NCI-H1930 (cell line): Measurements from ENCODE around the gene IFNGR1.
"Not testable (repeated sequence)": the region's sequence is repeated elsewhere in the genome, so short reads cannot be mapped to it uniquely, and the experiment has no call there.

Experiments
- DNase-seq, 2 experiments: peaks; one replicate each; lab custom pipeline; 2025; lab: John Stamatoyannopoulos, UW

Gene IFNGR1

DNA sequence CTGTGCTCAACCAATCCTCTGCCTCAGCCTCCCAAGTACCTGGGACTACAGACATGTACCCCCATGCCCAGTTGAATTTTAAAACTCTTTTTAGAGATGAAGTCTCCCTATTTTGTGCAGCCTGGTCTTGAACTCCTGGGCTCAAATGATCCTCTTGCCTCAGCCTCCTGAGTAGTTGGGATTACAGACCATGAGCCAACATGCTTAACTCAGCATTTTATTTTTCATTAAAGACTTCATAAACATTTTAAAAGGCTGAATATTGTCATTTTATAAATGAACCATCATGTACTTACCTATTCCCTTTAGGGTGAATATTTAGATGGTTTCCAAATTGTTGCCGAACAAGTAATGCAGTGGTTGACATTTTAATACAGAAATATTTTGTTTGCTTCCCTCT is 16.5 kb upstream of the IFNGR1 start:
- DNase-seq, result no peak

DNA sequence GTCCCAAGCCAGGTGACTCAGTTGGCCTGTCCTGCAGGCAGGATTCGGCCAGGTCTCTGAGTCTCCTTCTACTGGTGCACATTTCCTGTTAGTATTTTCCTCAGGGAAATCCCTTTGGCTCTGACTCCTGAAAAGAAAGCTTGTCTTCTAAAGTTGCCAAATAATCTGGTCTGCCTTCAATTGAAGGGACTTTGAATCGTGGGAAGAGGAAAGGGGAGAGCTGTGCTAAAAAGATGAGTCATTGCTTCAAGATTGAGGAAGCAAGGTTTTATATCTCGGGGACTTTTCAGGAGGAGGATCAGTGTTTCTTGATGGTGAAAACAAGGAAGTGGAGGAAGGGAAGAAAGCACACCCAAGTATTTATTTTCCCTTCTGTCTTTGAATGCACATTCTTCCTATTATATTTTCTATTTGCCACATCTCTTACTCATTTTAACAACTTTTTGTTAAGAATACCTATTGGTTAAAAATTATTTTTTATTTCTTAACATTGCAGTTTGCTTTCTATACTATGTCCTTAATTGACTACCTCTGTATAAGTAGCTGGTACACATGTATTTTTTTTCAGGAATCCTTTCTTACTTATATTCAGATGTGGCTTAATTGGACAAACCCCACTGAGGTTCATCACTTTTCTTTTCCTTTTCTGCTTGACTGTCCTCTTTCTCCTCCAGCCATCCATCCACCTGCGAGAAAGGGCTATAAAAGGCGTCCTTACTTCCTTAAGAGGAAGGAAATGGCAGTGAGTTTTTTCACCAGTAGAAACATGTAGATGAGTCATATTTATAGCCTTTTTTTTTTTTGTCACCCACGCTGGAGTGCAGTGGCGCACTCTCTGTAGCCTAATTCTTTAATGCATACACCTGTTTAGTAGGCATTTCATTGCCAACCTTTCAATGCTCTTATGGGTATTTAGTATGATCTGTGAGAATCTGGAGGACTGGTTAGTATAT is 15.0 kb upstream of the IFNGR1 start:
- DNase-seq, result no peak

DNA sequence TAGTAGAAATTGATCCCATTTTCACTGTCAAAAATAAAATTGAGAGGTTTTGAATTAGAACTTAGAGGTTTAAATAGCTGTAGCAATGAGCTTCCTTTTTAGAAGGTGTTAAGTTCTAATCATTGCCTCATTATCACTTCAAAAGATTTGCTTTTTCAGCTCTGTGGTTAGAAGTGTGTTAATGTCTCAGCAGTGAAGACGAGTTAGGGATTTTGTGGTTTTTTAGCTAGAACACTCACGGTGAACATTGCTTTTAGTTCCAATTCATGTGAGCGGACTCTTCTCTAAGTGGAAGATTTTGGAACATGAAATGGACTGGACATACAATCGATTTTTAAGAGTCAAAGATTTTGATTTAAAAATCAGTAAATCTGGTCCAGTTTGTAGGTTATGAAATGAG is 12.7 kb upstream of the IFNGR1 start:
- DNase-seq, result no peak

DNA sequence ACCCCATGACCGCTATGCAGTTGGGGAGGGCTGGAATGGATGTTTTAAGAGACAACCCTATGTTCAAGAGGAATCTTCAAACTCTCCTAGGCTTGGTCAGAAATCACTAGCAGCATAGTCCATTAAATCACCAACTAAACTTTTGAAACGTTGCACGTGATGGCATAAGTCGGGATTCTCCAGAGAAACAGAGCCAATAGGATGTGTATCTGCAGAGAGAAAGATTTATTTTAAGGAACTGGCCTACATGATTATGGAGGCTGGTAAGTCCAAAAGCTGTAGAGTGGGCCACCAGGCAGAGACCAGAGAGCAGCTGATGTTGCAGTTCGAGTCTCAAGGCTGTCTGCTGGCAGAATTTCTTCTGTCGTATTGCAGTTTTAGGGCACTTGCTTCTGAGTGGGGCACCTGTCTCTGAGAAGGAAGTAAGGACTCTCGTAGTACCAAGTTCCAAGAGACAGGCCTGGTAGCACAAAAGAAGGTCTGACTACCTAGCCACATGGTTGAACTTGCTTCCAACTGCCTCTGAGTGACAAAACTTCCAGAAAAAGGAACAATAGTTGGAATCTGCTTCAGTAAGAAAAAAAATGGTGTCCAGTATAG is 11.9 kb upstream of the IFNGR1 start:
- no peak for DNase-seq

DNA sequence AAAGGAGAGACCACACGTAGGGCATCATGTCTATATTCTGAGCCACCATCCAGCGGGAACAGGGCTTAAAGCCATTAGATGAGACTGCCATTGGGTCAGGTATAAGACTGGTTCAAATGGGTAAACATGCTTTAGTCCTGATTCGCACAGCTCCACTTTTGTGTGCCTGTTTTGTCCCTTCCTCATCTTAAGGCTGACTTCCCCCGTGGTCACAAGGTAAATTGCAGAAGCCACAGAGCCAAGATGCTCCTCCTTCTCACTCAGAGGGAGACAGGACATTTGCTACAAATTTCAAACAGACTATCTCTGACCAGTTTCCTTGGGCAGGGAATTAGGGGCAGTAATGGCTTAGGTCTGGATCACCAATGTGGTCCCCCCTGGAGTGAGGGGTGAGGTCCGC is 11.4 kb upstream of the IFNGR1 start:
- DNase-seq, result no peak

DNA sequence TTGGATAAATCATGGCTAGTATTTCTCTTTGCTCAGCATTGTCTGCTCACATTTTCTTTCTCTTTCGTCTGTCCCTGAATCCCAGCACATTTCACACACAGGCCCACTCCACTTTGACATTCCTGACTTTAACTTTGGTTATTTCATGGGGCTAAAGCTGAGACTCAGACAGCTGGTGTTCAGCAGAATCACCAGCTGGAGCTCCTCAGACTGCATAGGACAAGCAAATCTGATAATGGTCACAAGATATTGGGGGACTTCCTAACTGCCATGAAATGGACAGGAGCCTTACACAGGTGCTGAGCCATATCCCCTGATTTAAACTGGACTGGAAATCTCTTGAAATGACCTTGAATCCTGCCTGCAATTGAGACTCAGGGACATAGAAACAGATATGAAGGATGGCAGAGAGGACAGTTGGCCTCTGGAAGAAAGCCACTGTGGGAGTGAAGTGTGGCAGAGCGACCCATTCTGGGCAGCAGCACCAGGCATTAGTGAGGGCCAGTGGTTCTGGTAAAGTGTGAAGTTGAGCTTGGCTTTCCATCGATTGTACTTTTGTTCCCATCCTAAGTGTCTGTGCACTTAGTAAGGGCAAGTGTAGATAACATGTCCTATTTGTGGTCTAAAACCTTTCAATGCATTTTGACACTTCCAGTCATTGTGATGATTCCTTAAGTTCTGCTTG is 10.0 kb upstream of the IFNGR1 start:
- no peak for DNase-seq

DNA sequence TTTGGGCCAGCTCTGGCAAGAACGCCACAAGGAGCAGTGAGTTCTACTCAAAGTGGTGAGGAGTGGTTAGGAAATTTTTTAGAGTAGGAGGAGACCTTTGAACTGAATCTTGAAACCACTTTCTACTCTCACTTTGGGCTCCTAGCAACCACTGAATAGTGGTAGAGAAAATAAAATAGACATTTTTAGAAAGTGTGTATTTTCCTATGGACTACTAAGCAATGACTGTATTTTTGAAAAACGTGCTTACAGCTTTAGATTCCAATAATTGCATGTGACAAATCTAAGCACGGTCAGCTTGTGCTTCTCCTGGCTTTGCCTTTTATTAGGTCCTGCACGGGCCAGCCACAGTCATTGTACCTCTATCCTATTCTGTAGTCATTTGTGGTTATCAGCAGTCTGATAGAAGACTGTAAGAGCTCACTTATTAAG is 8.7 kb upstream of the IFNGR1 start:
- DNase-seq, result no peak

DNA sequence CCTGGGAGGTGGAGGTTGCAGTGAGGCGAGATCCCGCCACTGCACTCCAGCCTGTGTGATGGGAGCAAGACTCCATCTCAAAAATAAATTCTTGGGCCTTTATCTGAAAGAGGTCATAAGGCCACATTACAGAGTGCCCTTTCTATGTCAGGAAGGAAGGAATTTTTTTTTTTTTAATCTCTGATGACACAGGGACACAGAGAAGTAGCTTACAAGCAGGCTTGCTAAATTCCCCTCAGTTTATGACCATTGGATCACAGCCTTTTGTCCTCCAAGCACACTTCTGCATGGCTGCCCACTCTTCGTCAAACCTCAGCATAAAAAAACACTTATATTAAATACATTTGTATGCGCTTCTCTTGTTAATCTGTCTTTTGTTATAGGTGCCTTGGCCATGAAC is 7.5 kb upstream of the IFNGR1 start:
- DNase-seq, result no peak

DNA sequence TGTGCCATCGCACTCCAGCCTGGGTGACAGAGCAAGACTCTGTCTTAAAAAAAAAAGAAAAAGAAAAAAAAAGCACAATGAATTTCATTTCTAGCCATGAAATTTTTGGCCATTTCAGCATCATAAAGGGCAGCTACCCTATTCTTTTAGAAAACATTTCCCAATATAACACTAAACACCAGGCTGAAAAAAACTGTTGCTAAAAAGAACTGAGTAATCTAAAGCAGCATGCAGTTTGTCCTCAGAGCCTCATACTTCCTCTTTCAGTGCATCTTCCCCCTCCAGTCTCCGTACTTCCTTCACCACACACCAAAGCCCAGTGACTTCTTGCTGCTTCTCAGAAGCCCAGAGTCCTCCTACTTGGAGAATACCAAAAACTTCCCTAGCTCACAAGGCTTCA is 5.6 kb upstream of the IFNGR1 start:
- DNase-seq, result no peak

DNA sequence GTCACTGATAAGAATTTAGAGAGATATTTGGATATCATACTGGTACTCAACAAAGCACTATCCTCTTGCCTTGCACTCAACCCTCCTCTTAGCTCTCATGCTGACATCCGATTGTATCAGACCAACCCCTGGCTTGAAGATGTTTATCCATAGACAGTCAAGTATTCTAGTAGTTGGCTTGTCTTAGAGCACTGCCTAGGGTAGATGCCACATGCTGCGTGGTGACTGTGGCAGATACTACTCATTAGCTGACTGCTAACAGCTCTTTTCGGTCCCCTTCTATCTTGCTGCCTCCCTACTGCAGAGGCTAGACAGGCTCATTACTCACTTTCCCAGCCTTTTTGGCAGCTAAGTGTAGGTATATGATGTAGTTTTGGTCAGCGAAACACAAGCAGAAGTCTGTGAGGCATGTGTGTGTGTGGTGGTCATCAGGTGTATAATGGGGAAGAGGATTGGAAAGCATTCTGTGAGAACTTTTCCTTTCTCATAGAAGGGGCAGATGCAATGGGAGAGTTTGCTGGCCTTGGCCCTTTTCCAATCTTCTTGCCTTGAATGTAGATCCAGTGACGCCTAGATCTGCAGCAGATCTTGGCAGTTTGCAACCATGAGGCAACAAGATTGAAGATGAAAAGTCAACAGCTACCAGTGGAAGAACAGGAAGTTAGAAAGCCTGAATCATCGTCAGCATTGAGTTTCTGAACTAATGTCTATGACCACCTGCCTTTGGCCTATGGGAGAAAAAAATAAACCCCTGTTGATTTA is 4.4 kb upstream of the IFNGR1 start:
- DNase-seq, result no peak

DNA sequence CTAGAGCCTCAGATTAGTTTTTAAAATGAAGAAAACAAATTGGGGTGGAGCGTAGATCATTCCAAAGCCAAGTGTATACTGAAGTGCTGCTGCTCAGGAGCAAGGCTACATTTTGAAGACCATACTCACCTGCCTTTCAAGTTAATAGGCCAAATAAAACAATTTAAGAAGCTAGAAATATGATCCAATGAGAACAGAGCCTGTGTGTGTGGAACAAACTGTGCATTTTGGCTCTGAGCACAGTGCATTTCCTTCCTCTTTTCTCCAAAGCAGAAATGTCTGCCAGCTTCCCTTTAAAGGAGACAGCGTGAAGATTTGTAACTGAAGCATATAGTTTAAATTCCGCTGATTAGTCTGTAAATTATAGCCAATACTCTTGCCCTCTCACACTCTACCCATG is 3.2 kb upstream of the IFNGR1 start:
- no peak for DNase-seq

DNA sequence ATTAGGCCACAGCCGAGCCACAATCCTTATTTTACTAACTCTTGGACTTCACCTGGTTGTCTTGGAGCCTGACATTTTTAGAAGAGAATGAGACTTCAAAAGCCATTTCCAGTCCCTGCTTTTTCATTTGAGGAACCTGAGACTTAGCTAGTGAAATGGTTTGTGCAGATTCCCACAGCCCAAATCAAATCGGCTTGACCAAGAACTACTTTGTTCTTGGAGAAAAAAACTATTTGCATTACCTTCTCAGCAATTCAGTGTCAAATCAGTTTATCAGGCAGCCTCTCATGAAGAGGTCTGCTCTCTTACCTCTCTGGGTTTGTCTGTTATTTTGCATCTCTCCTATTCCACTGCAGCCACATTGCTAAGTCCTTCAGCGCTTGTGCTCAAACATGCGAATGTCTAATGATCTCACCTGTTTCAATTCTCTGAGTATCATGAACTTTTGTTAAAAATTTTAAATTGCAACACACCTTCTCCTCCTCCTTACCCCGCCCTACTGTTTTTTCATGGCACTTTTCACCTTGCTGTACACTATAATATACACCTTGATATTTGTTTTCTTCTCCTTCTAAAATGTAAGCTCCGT is 573 bp upstream of the IFNGR1 start:
- no peak for DNase-seq

DNA sequence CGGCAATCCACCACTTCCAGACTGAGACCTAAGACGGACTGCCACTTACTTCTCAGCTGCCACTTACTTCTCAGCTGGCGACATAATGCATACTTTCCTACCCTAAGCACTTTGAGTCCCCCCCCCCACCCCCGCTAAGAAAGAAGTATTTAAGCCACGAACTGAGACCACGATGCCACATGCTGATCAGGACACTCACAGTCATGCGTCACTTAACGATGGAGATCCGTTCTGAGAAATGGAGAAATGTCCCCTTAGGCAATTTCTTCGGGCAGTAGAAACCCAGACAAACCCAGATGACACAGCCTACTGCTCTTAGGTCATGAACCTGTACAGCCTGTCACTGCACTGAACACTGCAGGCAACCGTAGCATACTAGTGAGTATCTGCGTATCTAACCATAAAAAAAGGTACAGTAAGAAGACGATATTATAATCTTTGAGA is 690 bp downstream of the IFNGR1 start:
- no peak for DNase-seq

DNA sequence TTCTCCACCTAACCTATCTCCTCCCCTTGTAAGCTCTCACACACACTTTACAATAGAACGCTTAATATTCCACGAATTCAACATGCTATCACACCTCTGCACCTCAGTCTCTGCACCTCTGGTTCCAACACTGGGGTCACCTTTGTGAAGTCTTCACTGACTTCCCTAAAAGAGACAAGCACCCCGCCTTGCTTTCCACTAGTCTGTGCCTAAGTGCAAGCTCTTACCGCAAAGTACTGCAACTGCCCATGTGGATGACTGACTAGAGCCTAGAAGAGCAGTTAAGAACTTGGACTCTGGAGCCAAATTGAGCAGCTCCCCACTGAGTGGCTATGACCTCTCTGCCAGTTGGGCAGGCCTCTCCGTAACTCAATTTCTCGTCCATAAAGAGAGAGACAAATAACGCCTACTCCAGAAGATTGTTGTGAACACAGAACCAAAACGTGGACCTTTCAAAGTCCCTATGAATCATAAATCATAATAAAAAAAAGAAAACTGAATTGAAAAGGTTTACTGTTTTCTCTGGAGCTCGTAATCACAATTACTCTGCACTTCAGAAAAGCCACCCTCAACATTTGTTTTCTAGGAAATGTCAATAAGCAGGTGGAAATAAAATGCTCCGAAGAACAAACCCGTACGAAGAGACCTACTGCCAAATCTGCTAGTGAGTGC is 1.2 kb downstream of the IFNGR1 start:
- no peak for DNase-seq

DNA sequence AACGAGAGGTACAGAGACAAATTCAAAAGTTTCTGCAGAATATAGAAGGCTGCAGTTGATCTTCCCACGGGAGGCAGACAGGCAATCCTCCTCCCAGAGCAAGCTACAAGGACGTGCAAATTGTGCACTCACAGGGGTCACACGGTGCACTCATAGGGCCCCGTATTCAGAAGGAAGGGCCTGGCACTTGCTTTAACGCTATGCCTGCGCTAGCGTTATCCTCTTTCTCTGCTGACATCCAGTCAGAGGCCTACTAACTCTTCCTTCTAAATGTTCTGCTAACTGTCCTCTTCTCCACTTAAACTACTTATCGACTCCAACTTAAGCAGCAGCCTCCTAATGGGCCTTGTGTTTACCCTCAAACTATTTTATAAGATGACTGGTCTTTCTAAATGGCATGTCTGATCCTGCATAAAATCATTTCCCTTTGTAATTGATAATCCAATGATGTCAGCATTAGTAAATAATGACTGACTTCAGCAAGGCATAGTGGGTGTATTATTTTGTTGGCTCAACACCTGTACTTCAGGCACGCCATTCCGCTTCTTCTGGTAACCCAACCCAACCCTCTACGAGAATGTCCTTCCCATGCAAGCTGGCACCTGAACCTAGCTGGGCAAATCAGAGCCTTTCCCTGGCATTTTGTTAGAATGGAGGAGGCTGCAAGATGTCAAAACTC is 2.2 kb downstream of the IFNGR1 start:
- no peak for DNase-seq

DNA sequence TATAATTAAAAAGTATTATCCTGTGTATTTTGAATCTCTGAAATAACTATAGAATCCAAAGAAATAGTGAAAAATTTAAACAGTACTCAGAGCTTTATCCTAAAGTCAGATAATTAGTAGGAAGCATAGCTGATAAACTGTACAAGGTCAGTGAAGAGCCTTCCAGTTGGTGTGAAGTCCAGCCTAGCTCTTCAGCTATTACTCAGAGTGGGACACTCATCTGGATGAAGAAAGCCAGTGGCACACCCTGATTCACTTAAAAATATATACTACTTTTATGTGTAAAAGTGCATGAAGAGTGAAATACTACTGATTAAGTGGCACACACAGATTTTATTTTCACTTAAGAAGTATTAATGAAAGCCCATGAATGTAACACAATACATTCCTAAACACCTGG is 3.1 kb downstream of the IFNGR1 start:
- no peak for DNase-seq

DNA sequence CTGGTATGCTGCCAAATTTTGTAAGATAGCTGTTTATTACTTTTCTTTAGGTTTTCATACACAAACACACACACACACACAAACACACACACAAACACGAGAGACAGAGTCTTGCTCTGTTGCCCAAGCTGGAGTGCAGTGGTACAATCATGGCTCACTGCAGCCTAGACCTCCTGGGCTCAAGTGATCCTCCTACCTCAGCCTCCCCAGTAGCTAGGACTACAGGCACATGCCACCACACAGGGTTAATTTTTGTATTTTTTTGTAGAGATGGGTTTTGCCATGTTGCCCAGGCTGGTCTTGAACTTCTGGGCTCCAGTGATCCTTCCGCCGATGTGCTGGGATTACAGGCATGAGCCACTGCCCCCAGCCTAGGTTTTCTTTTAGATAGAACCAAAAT is 3.6 kb downstream of the IFNGR1 start:
- DNase-seq, result not testable (repeated sequence)

DNA sequence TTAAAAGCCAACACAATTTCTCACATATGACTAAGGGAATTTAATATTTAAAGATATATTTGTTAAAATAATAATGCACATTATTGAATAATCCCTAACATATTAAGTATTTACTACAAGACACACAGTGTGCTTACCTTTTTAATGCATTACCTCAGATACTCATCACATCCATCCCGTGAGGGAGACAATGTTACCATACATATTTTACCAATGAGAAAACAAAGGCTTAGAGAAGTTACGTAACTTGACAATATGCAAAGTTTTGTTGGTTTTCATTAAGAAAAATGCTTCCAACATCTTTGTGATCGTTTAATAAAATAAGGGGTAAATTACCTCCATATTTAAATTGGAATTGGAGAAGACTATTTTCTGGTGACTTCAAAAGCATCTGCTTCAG is 4.3 kb downstream of the IFNGR1 start:
- no peak for DNase-seq

DNA sequence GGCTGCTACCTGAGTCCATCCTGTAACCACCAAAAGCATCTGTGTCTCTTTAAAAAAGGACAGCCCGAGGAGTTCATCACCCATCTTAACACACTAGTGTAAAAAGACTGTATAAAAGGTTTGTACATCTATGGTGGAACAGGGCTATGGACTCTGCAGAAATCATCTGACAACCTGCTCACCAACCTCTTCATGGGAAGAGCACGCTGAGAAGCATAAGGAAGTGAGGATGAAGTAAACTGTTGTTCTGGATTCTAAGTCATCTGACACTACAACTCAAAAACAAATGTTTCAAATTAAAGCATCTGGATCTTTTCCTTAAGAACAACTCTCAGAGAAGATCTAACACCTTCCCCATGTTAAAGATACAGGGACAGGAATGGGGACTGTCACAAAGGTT is 5.4 kb downstream of the IFNGR1 start:
- no peak for DNase-seq

DNA sequence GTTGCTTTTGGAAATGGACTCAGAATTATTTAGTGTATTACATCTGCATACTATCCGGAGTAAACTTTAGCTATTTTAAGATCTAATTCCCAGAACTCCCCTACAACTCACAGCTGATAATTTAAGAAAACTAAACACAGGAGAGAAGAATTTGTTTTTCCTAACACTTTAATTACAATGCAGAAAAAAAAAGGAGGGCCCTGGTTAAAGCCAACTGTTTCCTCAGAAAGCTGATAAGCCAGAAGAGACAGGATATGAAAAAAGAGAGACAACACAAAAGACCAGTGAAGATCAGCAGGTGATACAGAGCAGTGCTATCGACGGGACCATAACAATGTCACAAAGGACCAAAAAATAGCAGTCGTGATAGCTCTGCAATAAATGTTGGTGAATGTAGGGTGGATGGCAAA is 5.8 kb downstream of the IFNGR1 start:
- no peak for DNase-seq

DNA sequence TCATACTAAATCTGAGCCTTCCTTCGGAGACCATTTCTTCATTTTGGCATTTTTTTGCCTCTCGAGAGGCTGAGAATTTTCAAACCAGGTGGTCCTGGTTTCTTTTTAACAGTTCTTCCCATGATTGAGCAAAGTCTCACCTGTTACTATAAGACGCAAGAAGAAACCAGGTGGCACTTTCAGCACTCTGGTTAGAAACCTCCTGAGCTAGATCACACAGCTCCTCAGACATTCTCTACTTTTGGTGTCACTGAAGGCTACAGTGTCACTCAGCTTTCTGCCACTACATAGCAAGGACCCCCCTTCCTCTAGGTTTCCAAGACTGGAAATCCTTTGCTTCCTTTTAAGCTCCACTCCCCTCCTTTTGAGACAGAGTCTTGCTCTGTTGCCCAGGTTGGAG is 7.3 kb downstream of the IFNGR1 start:
- DNase-seq, result no peak
